Loucy (cell line): ENCODE results near the gene HLTF.

Experiments used
- EZH2phosphoT487 ChIP-seq: fragments of 200-600 bp; IDR thresholded peaks from 2 replicates; pipeline ENCODE4 v1.6.1; 2018; ENCODE audit warnings: antibody characterized with exemption, mild to moderate bottlenecking, moderate library complexity, borderline replicate concordance
- TF ChIP-seq, protein P1 (sequence below): fragments of 200-600 bp; sonication (generic); conservative IDR thresholded peaks from 2 replicates; pipeline ENCODE4 v1.5.1; 2014; ENCODE audit warnings: mild to moderate bottlenecking, antibody characterized with exemption, low read length

DNA sequence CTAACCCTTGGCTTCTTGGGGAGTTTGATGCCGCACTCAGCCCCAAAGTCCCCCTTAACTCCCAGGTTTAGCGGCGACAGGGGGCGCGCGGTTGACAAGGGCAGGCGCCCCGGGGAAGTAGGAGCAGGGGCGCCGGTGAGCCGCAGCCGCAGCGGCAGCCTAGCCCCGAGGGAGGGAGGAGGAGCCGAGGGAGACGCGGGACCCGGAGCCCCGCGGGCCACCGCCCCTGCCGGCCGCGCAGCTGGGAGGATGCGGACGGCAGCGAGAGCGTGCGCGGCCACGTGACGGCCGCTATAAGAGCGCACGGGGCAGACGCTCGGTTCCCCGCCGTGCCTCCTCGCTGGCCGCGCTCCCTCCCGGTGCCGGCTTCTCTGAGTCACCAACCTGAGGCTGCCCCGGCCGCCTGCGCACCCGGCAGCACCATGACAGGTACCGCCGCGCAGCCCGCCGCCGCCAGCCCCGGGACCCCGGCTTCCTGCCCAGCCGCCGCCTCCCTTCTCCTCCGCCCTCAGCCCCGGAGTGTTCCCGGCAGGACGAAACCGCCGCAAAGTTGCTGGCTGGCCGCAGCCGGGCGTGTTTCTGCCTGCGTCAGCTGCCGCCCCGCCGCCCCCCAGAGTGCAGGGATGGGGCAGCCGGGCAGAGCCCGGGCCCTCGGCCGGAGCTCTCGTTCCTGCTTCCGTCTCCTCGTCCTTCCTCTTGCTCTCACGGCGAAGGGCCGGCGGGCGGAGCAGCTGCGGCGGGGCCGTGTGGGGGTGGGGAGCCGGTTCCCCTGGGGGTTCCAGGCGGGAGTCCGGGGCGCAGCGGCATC, 94.9 kb downstream of the HLTF start, which contains the start of gene GYG1:
- TF ChIP-seq, protein P1, sequence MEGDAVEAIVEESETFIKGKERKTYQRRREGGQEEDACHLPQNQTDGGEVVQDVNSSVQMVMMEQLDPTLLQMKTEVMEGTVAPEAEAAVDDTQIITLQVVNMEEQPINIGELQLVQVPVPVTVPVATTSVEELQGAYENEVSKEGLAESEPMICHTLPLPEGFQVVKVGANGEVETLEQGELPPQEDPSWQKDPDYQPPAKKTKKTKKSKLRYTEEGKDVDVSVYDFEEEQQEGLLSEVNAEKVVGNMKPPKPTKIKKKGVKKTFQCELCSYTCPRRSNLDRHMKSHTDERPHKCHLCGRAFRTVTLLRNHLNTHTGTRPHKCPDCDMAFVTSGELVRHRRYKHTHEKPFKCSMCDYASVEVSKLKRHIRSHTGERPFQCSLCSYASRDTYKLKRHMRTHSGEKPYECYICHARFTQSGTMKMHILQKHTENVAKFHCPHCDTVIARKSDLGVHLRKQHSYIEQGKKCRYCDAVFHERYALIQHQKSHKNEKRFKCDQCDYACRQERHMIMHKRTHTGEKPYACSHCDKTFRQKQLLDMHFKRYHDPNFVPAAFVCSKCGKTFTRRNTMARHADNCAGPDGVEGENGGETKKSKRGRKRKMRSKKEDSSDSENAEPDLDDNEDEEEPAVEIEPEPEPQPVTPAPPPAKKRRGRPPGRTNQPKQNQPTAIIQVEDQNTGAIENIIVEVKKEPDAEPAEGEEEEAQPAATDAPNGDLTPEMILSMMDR = peak; percentile 61
- TF ChIP-seq EZH2phosphoT487 = no peak
